ENCODE results near the gene CD3E. TPM values are rescaled to one million over a fixed set of nuclear protein-coding genes. Genes with fewer than 3 reads are reported as not detected.

Gene CD3E
- total and polyA plus RNA-seq, 9 of the 15 experiments (the other 6 are each of a cell fraction or from before 2014, with no cell fraction given): 0.07 to 0.62 (median 0.19) TPM; not detected in 5

GRCh38 chr11:118321386-118322082 is 17.0 kb downstream of the CD3E start (continued):
- TF ChIP-seq MAFG (tag; conservative IDR thresholded peaks at IDR 0.05) (no peak), ZNF224 (CRISPR knock-in tag; IDR thresholded peaks at IDR 0.05) (no peak), GATAD2B (IDR thresholded peaks at IDR 0.05; ENCODE audit: borderline replicate concordance) (no peak), MXI1 (IDR thresholded peaks at IDR 0.05; ENCODE audit: low read depth, low read length) (no peak), ETS1 (conservative IDR thresholded peaks at IDR 0.05; ENCODE audit: control insufficient read depth, low read depth, low read length) (no peak), ZNF592 (IDR thresholded peaks at IDR 0.05) (no peak), RCOR1 (IDR thresholded peaks at IDR 0.05; ENCODE audit: borderline replicate concordance in 1 of 2, low read depth in 2 of 2, low read length in 2 of 2) (0 out of 4 replicates have a peak, but pooled peaks of 1 of the 2 experiments have one; percentile 28), ZFP30 (CRISPR knock-in tag; IDR thresholded peaks at IDR 0.05; ENCODE audit: borderline replicate concordance) (no peak), ZNF174 (CRISPR knock-in tag; IDR thresholded peaks at IDR 0.05) (no peak), E2F5 (CRISPR knock-in tag; IDR thresholded peaks at IDR 0.05) (no peak), HLTF (IDR thresholded peaks at IDR 0.05) (no peak)
- TF ChIP-seq, protein P1, sequence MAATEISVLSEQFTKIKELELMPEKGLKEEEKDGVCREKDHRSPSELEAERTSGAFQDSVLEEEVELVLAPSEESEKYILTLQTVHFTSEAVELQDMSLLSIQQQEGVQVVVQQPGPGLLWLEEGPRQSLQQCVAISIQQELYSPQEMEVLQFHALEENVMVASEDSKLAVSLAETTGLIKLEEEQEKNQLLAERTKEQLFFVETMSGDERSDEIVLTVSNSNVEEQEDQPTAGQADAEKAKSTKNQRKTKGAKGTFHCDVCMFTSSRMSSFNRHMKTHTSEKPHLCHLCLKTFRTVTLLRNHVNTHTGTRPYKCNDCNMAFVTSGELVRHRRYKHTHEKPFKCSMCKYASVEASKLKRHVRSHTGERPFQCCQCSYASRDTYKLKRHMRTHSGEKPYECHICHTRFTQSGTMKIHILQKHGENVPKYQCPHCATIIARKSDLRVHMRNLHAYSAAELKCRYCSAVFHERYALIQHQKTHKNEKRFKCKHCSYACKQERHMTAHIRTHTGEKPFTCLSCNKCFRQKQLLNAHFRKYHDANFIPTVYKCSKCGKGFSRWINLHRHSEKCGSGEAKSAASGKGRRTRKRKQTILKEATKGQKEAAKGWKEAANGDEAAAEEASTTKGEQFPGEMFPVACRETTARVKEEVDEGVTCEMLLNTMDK (IDR thresholded peaks at IDR 0.05; ENCODE audit: borderline replicate concordance, insufficient read depth, low read depth, low read length, poor library complexity, severe bottlenecking): no peak
- TF ChIP-seq, protein P2, sequence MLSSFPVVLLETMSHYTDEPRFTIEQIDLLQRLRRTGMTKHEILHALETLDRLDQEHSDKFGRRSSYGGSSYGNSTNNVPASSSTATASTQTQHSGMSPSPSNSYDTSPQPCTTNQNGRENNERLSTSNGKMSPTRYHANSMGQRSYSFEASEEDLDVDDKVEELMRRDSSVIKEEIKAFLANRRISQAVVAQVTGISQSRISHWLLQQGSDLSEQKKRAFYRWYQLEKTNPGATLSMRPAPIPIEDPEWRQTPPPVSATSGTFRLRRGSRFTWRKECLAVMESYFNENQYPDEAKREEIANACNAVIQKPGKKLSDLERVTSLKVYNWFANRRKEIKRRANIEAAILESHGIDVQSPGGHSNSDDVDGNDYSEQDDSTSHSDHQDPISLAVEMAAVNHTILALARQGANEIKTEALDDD (IDR thresholded peaks at IDR 0.05): peak; percentile 98

Data from K562 (cell line).